ENCODE results near the gene PRSS38.

The PRSS38 gene

DNA sequence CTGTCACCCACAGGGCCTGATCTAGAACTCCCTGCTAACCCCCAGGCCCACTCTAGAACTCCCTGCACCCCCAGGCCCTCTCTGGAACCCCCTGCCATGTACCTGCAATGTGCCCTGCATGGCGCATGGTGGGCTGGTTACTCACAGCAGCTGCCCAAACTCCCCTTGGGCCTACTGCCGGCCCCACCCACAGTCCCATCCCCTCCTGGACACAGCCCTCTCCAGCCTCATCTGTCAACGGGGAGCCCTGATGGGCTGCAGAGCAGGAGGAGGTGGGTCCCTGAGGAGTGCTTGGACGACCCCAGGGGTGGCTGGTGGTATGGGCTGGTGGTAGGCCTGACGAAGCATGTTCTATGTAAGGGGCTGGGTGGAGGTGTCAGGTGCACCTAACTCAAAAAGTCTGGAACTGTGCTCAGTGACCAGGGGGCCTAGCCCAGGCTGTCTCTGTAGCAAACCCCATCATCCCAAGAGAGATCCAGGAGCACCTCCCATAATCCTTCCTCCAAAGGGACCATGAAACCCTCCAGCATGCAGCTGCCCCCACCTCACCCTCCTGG, 19.0 kb upstream of the PRSS38 start:
- Histone ChIP-seq H3K36me3 (ENCODE audit: control insufficient read depth, insufficient read depth, low read length) (no peaks in the 10 kb centered on the region), H3K27ac (ENCODE audit: low read depth, low read length) (no peak overlapping the region), H3K4me1 (ENCODE audit: control insufficient read depth, insufficient read depth, low read length) (peaks cover 23% of the 10 kb centered on the region), H3K9ac (ENCODE audit: low read length) (no peak overlapping the region), H3K27me3 (ENCODE audit: control insufficient read depth, insufficient read depth, low read length) (peaks cover 7% of the 10 kb centered on the region; the same call in 1 of the 2 replicates), H3K4me3 (ENCODE audit: low read depth, low read length) (no peak overlapping the region), H3K9me3 (ENCODE audit: control insufficient read depth, insufficient read depth, low read depth, low read length) (no peaks in the 10 kb centered on the region)

DNA sequence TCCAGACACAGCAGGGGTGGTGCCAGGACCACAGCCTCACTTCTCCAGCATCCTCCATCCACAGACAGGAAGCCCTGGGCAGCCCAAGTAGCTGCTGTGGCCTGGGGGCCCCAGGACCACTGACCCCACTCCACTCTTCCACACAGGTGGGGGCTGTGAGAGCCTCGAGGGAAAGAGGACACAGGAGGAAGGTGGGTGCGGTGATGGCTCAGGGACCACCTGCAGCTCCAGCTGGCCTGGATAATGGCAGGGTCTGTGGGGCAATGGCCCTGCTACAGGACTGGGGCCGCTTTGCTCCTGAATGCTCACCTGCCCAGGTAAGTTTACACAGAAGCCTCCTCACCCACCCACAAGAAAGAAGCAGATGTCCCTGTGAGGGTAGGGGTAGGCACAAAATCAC, 18.3 kb upstream of the PRSS38 start:
- Histone ChIP-seq H3K27ac (ENCODE audit: low read depth, low read length) (no peak overlapping the region), H3K4me1 (ENCODE audit: control insufficient read depth, insufficient read depth, low read length) (peaks cover 23% of the 10 kb centered on the region)

DNA sequence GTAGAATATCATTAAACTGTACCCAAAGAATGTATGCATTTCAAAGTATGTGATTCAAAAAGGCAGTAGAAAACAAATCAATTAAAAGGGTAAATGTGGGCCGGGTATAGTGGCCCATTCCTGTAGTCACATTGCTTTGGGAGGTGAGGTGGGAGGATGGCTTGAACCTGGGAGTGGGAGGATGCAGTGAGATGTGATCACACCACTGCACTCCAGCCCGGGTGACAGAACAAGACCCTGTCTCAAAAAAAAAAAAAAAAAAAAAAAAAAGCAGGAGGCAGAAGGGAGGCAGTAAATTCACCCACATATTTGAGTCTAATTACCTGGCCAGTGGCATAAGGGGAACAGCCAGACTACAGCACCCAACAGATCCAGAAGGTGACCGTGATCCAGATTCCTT, 17.9 kb upstream of the PRSS38 start:
- Histone ChIP-seq H3K36me3 (ENCODE audit: control insufficient read depth, insufficient read depth, low read length) (no peaks in the 10 kb centered on the region), H3K4me3 (ENCODE audit: low read depth, low read length) (no peak overlapping the region)

More for the DNA sequence above, 18.3 kb upstream of the PRSS38 start:
- Histone ChIP-seq H3K9me3 (ENCODE audit: control insufficient read depth, insufficient read depth, low read depth, low read length) (no peaks in the 10 kb centered on the region), H3K36me3 (ENCODE audit: control insufficient read depth, insufficient read depth, low read length) (no peaks in the 10 kb centered on the region), H3K27me3 (ENCODE audit: control insufficient read depth, insufficient read depth, low read length) (peaks cover 7% of the 10 kb centered on the region; the same call in 1 of the 2 replicates), H3K9ac (ENCODE audit: low read length) (no peak overlapping the region), H3K4me3 (ENCODE audit: low read depth, low read length) (no peak overlapping the region)

DNA sequence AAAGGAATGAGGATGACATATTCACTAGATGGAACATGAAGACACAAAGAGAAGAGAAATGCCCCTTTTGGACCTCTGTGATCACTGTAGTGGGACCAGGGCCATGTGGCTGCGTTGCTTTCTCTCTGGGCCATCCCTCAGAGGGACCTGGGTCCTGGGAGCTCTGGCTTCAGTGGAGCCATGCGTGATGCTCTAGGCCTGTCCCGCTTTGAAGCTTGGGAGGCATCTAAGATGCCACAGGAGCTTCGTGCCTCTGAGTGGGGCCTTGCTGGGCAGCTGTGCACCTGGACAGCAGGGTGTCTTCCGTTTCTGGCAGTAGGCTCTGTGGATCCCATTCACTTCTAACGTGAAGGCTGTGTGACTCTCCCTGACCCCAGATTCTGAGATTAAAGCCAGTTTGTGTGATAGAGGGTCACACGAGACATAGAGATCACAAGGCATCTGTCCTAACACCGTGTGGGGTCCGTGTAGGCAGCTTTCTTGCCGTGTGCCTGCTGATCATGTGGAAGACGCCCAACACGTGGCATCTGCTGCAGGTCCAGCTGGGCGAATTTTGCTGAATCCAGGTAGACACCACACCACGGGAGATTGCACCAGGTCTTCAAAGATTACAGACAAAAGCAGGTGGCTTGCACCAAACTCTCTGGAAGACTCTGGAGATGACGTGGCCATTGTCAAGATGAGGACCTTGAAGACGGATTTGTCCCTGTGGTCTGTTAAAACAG, 17.2 kb upstream of the PRSS38 start:
- Histone ChIP-seq H3K4me3 (ENCODE audit: low read depth, low read length) (no peak overlapping the region), H3K9ac (ENCODE audit: low read length) (no peak overlapping the region), H3K4me1 (ENCODE audit: control insufficient read depth, insufficient read depth, low read length) (peaks cover 17% of the 10 kb centered on the region), H3K27me3 (ENCODE audit: control insufficient read depth, insufficient read depth, low read length) (peaks cover 7% of the 10 kb centered on the region; the same call in 1 of the 2 replicates), H3K36me3 (ENCODE audit: control insufficient read depth, insufficient read depth, low read length) (no peaks in the 10 kb centered on the region), H3K27ac (ENCODE audit: low read depth, low read length) (no peak overlapping the region), H3K9me3 (ENCODE audit: control insufficient read depth, insufficient read depth, low read depth, low read length) (no peaks in the 10 kb centered on the region)

More for the DNA sequence above, 17.9 kb upstream of the PRSS38 start:
- Histone ChIP-seq H3K27ac (ENCODE audit: low read depth, low read length) (no peak overlapping the region), H3K27me3 (ENCODE audit: control insufficient read depth, insufficient read depth, low read length) (peaks cover 7% of the 10 kb centered on the region; the same call in 1 of the 2 replicates), H3K4me1 (ENCODE audit: control insufficient read depth, insufficient read depth, low read length) (peaks cover 23% of the 10 kb centered on the region), H3K9ac (ENCODE audit: low read length) (no peak overlapping the region), H3K9me3 (ENCODE audit: control insufficient read depth, insufficient read depth, low read depth, low read length) (no peaks in the 10 kb centered on the region)

DNA sequence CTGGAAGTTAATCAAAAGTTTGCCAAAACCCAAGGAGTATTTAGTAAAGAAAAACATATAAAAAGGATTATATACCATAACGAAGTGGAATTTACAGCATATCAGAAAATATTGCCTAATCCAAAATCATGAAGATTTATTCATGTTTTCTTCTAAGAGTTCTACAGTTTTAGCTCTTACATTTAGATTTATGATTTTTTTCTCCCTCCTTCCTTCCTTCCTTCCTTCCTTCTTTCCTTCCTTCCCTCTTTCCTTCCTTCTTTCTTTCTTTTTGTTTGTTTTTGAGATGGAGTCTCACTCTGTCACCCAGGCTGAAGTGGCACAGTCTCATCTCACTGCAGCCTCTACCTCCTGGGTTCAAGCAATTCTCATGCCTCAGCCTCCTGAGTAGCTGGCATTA, 15.7 kb upstream of the PRSS38 start:
- H3K36me3 ChIP-seq (ENCODE audit: control insufficient read depth, insufficient read depth, low read length): no peaks in the 10 kb centered on the region
- H3K4me3 ChIP-seq (ENCODE audit: low read depth, low read length): no peak overlapping the region
- no peak overlapping the region for H3K27ac ChIP-seq (ENCODE audit: low read depth, low read length)
- H3K27me3 ChIP-seq (ENCODE audit: control insufficient read depth, insufficient read depth, low read length): peaks cover 7% of the 10 kb centered on the region; the same call in 1 of the 2 replicates
- no peaks in the 10 kb centered on the region for H3K9me3 ChIP-seq (ENCODE audit: control insufficient read depth, insufficient read depth, low read depth, low read length)
- H3K9ac ChIP-seq (ENCODE audit: low read length): no peak overlapping the region
- H3K4me1 ChIP-seq (ENCODE audit: control insufficient read depth, insufficient read depth, low read length): peaks cover 2% of the 10 kb centered on the region

DNA sequence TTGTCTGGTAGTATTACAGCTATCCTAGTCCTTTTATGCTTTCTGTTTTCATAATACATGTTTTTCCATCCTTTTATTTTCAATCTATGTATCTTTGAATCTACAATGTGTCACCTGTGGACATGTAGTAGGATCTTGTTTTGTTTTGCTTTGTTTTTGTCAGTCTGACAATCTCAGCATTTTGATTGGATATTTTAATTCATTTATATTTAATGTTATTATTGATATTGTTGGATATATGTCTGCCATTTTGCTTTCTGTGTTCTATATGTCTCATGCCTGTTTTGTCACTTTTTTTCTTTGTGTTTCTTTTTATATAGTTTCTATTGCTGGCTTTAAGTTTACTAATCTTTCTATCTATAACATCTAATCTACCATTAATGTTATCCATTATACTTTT, 11.5 kb upstream of the PRSS38 start:
- Histone ChIP-seq H3K36me3 (ENCODE audit: control insufficient read depth, insufficient read depth, low read length) (no peaks in the 10 kb centered on the region), H3K9me3 (ENCODE audit: control insufficient read depth, insufficient read depth, low read depth, low read length) (no peaks in the 10 kb centered on the region), H3K4me3 (ENCODE audit: low read depth, low read length) (no peak overlapping the region), H3K27ac (ENCODE audit: low read depth, low read length) (no peak overlapping the region), H3K4me1 (ENCODE audit: control insufficient read depth, insufficient read depth, low read length) (no peaks in the 10 kb centered on the region), H3K27me3 (ENCODE audit: control insufficient read depth, insufficient read depth, low read length) (peaks cover 6% of the 10 kb centered on the region; the same call in 1 of the 2 replicates), H3K9ac (ENCODE audit: low read length) (no peak overlapping the region)

DNA sequence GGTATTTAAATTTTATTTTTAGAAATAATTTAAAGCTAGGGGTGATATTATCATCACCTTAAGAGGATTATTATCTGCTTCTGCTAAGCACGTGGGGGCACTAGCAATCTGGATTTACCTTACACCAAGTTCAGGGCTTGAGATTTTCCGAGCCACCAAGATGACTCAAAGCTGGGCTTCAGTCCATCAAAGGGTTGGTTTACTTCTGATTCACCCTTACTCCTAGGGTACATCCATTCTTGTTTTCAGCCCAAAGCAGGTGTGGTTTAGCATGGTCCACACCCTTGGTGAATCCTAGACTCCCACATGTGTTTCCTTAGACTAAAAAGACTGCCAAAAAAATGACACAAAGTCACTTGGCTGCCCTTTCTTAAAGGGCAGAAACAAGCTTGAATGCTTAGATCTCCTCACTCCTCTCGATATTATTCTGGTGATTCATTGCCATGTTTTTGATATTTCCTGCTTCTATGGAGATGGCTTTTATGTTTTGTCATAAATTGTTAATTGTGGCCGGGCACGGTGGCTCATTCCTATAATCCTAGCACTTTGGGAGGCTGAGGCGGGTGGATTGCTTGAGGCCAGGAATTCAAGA, 9.8 kb upstream of the PRSS38 start:
- Histone ChIP-seq H3K27ac (ENCODE audit: low read depth, low read length) (no peak overlapping the region), H3K36me3 (ENCODE audit: control insufficient read depth, insufficient read depth, low read length) (no peaks in the 10 kb centered on the region), H3K4me3 (ENCODE audit: low read depth, low read length) (no peak overlapping the region), H3K4me1 (ENCODE audit: control insufficient read depth, insufficient read depth, low read length) (no peaks in the 10 kb centered on the region), H3K9me3 (ENCODE audit: control insufficient read depth, insufficient read depth, low read depth, low read length) (no peaks in the 10 kb centered on the region), H3K27me3 (ENCODE audit: control insufficient read depth, insufficient read depth, low read length) (no peaks in the 10 kb centered on the region), H3K9ac (ENCODE audit: low read length) (no peak overlapping the region)

DNA sequence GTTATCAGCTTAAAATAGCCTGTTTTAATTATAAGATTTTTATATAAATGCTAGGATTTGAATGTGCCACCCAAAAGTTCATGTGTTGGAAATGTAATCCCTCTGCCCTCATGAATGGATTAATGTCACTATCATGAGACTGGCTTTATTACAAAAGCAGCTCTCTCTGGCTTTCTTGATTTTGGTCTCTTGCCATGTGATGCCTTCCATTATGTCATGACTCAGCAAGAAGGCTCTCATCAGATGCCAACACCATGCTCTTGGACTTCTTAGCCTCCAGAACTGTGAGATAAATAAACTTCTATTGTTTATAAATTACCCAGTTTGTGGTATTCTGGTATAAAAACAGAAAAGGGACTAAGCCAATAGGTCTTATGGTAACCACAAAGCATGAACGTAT, 6.9 kb upstream of the PRSS38 start:
- no peaks in the 10 kb centered on the region for H3K4me1 ChIP-seq (ENCODE audit: control insufficient read depth, insufficient read depth, low read length)
- no peaks in the 10 kb centered on the region for H3K36me3 ChIP-seq (ENCODE audit: control insufficient read depth, insufficient read depth, low read length)
- H3K27ac ChIP-seq (ENCODE audit: low read depth, low read length): no peak overlapping the region
- H3K27me3 ChIP-seq (ENCODE audit: control insufficient read depth, insufficient read depth, low read length): no peaks in the 10 kb centered on the region
- H3K4me3 ChIP-seq (ENCODE audit: low read depth, low read length): no peak overlapping the region
- H3K9ac ChIP-seq (ENCODE audit: low read length): no peak overlapping the region
- H3K9me3 ChIP-seq (ENCODE audit: control insufficient read depth, insufficient read depth, low read depth, low read length): peaks cover 11% of the 10 kb centered on the region

DNA sequence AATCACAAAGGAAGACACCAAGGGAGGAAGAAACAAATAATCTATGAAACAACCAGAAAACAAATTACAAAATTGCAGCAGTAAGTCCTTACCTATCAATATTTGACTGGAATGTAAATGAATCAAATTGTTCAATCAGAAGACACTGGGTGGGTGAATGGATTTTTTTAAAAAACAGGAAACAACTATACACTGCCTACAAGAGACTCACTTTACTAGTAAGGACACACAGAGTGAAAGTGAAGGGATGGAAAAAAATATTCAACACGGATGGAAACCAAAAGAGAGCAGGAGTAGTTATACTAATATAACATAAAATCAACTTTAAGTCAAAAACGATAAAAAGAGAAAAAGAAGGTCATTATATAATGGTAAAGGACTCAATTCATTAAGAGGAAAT, 6.4 kb upstream of the PRSS38 start:
- Histone ChIP-seq H3K36me3 (ENCODE audit: control insufficient read depth, insufficient read depth, low read length) (no peaks in the 10 kb centered on the region), H3K9ac (ENCODE audit: low read length) (no peak overlapping the region)

DNA sequence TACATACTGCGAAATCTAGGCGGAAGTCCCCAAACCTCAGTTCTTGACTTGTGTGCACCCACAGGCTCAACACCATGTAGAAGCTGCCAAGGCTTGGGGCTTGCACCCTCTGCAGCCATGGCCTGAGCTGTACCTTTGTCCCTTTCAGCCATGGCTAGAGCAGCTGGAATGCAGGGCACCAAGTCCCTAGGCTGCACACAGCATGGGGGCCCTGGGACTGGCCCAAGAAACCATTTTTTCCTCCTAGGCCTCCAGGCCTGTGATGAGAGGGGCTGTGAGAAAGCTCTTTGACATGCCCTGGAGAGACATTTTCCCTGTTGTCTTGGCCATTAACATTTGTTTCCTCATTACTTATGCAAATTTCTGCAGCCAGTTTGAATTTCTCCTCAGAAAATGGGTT, 1.5 kb upstream of the PRSS38 start:
- Histone ChIP-seq H3K27me3 (ENCODE audit: control insufficient read depth, insufficient read depth, low read length) (no peaks in the 10 kb centered on the region), H3K4me1 (ENCODE audit: control insufficient read depth, insufficient read depth, low read length) (no peaks in the 10 kb centered on the region), H3K27ac (ENCODE audit: low read depth, low read length) (no peak overlapping the region), H3K9me3 (ENCODE audit: control insufficient read depth, insufficient read depth, low read depth, low read length) (peaks cover 43% of the 10 kb centered on the region), H3K9ac (ENCODE audit: low read length) (no peak overlapping the region), H3K4me3 (ENCODE audit: low read depth, low read length) (no peak overlapping the region), H3K36me3 (ENCODE audit: control insufficient read depth, insufficient read depth, low read length) (no peaks in the 10 kb centered on the region)

More for the DNA sequence above, 6.4 kb upstream of the PRSS38 start:
- Histone ChIP-seq H3K27me3 (ENCODE audit: control insufficient read depth, insufficient read depth, low read length) (no peaks in the 10 kb centered on the region), H3K9me3 (ENCODE audit: control insufficient read depth, insufficient read depth, low read depth, low read length) (peaks cover 16% of the 10 kb centered on the region), H3K4me3 (ENCODE audit: low read depth, low read length) (no peak overlapping the region), H3K27ac (ENCODE audit: low read depth, low read length) (no peak overlapping the region), H3K4me1 (ENCODE audit: control insufficient read depth, insufficient read depth, low read length) (no peaks in the 10 kb centered on the region)

DNA sequence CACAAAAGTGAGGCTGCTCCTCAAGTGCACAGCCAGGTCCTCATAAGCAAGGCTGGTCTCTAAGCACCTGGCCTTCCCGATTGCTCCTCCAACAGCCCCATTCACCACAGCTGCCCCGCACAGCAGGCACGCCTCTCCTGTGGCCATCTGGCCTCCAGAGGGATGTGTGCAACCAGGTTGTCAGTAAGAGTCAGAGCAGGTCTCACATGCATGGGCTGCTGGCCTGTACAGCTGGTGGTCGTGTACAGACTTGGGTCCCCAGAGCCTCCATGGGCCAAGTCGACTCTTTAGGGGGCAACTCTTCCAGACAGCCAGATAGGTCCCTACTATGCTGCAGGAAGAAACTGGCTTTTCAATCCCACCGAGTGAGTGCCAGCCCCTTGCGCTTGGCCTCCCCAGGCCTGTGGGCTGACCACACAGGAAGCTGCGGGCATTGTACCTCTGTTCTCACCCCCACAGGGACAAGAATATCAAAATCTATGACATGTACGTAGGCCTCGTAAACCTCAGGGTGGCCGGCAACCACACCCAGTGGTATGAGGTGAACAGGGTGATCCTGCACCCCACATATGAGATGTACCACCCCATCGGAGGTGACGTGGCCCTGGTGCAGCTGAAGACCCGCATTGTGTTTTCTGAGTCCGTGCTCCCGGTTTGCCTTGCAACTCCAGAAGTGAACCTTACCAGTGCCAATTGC, 1.4 kb downstream of the PRSS38 start:
- Histone ChIP-seq H3K9me3 (ENCODE audit: control insufficient read depth, insufficient read depth, low read depth, low read length) (peaks cover 44% of the 10 kb centered on the region), H3K27me3 (ENCODE audit: control insufficient read depth, insufficient read depth, low read length) (no peaks in the 10 kb centered on the region), H3K4me1 (ENCODE audit: control insufficient read depth, insufficient read depth, low read length) (no peaks in the 10 kb centered on the region)

More for the DNA sequence above, 1.4 kb downstream of the PRSS38 start:
- Histone ChIP-seq H3K9ac (ENCODE audit: low read length) (no peak overlapping the region), H3K36me3 (ENCODE audit: control insufficient read depth, insufficient read depth, low read length) (no peaks in the 10 kb centered on the region), H3K27ac (ENCODE audit: low read depth, low read length) (no peak overlapping the region), H3K4me3 (ENCODE audit: low read depth, low read length) (no peak overlapping the region)

Measured in HUES6 (cell line).